ENCODE results near the gene KLHDC7A.

GRCh38 chr1:18452550-18452949, 28.2 kb upstream of the KLHDC7A start:
- TF ChIP-seq CBFB (IDR thresholded peaks at IDR 0.05; ENCODE audit: low read depth) (no peak), CTCF (IDR thresholded peaks at IDR 0.05 in 2 of 3, conservative IDR thresholded peaks at IDR 0.05 in 1 of 3; ENCODE audit: control insufficient read depth in 2 of 3, extremely low read depth in 1 of 3, insufficient read depth in 1 of 3, low read depth in 3 of 3, low read length in 3 of 3) (no peak), SRF (IDR thresholded peaks at IDR 0.05; ENCODE audit: low read depth in 2 of 2, low read length in 2 of 2) (no peak), SREBF1 (IDR thresholded peaks at IDR 0.05; ENCODE audit: low read length) (no peak), EP300 (IDR thresholded peaks at IDR 0.05; ENCODE audit: borderline replicate concordance in 1 of 2, control insufficient read depth in 1 of 2, low read depth in 2 of 2, low read length in 2 of 2) (no peak), POLR2AphosphoS5 (IDR thresholded peaks at IDR 0.05; ENCODE audit: low read length) (no peak), ATF3 (IDR thresholded peaks at IDR 0.05; ENCODE audit: borderline replicate concordance, extremely low read depth, low read depth, low read length) (peak; percentile 92; the same call in 1 of the 2 replicates), E4F1 (IDR thresholded peaks at IDR 0.05; ENCODE audit: borderline replicate concordance, partially characterized antibody) (no peak)

Measured in GM12878 (cell line).